GM06990 (cell line): ENCODE results near the gene PDCD1LG2.
A peak's percentile ranks its signal among the peaks of the same experiment; 100 is the strongest.

Experiments used
- DNase-seq: peaks from one replicate; pipeline ENCODE4 v3.0.0-alpha.2; 2011; ENCODE audit not compliant: insufficient read length; ENCODE audit errors: extremely low read depth
- H3K27me3 ChIP-seq: replicated peaks from 2 replicates; pipeline ENCODE4 v1.6.0; 2011; ENCODE audit warnings: low read length; ENCODE audit not compliant: control insufficient read depth, insufficient read depth
- H3K36me3 ChIP-seq: 2 replicates; pipeline ENCODE4 v1.5.1; 2011; ENCODE audit warnings: low read length; ENCODE audit not compliant: control insufficient read depth, insufficient read depth
- H3K4me3 ChIP-seq: replicated peaks from 2 replicates; pipeline ENCODE4 v1.5.1; 2011; ENCODE audit warnings: low read depth, mild to moderate bottlenecking, control low read depth, low read length
- TF ChIP-seq, protein P1 (sequence below): IDR thresholded peaks from 2 replicates; pipeline ENCODE4 v1.5.1; 2011; ENCODE audit warnings: low read length, control low read depth, mild to moderate bottlenecking, inconsistent platforms; ENCODE audit not compliant: insufficient read depth, poor library complexity, severe bottlenecking

The PDCD1LG2 gene

DNA sequence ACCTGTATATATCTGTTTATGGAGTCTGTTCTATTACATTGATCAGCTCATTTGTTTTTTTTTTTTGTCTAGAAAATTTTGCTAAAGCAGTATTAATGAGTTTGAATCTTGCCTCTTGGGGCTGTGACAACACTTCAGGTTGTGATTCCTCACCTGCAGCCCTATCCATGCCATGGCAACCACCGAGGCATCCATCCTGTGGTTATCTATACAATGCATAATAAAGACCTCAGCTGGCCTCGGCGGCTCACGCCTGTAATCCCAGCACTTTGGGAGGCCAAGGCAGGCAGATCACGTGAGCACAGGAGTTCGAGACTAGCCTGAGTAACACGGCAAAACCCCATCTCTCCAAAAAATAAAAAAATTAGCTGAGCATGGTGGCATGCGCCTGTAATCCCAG lies 28.1 kb upstream of the PDCD1LG2 start:
- Histone ChIP-seq H3K27me3 (no peaks in the 10 kb centered on the region), H3K36me3 (no peaks in the 10 kb centered on the region), H3K4me3 (no peak overlapping the region)
- TF ChIP-seq, protein P1, sequence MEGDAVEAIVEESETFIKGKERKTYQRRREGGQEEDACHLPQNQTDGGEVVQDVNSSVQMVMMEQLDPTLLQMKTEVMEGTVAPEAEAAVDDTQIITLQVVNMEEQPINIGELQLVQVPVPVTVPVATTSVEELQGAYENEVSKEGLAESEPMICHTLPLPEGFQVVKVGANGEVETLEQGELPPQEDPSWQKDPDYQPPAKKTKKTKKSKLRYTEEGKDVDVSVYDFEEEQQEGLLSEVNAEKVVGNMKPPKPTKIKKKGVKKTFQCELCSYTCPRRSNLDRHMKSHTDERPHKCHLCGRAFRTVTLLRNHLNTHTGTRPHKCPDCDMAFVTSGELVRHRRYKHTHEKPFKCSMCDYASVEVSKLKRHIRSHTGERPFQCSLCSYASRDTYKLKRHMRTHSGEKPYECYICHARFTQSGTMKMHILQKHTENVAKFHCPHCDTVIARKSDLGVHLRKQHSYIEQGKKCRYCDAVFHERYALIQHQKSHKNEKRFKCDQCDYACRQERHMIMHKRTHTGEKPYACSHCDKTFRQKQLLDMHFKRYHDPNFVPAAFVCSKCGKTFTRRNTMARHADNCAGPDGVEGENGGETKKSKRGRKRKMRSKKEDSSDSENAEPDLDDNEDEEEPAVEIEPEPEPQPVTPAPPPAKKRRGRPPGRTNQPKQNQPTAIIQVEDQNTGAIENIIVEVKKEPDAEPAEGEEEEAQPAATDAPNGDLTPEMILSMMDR = no peak
- DNase-seq = no peak

GRCh38 chr9:5483306-5483705 lies 27.0 kb upstream of the PDCD1LG2 start:
- no peaks in the 10 kb centered on the region for H3K27me3 ChIP-seq
- no peak overlapping the region for H3K4me3 ChIP-seq
- TF ChIP-seq, protein P1 = no peak
- no peaks in the 10 kb centered on the region for H3K36me3 ChIP-seq
- DNase-seq = no peak

GRCh38 chr9:5485378-5486085 lies 24.8 kb upstream of the PDCD1LG2 start:
- no peak overlapping the region for H3K4me3 ChIP-seq
- H3K27me3 ChIP-seq = no peaks in the 10 kb centered on the region
- TF ChIP-seq, protein P1 = no peak
- no peak for DNase-seq
- no peaks in the 10 kb centered on the region for H3K36me3 ChIP-seq

GRCh38 chr9:5486988-5487387 lies 23.3 kb upstream of the PDCD1LG2 start:
- TF ChIP-seq, protein P1 = peak; percentile 1
- Histone ChIP-seq H3K36me3 (no peaks in the 10 kb centered on the region), H3K27me3 (no peaks in the 10 kb centered on the region), H3K4me3 (no peak overlapping the region)
- no peak for DNase-seq

GRCh38 chr9:5488221-5489008 lies 21.9 kb upstream of the PDCD1LG2 start:
- H3K27me3 ChIP-seq = no peaks in the 10 kb centered on the region
- no peaks in the 10 kb centered on the region for H3K36me3 ChIP-seq
- DNase-seq = no peak
- TF ChIP-seq, protein P1 = no peak
- H3K4me3 ChIP-seq = no peak overlapping the region
